GM21825 (cell line): ENCODE measurements around the gene VPS29.

Experiments used
- ATAC-seq: cut with Tn5 transposase; IDR thresholded peaks from one replicate; pipeline ENCODE4 v1.9.1; 2021; ENCODE audit warnings: mild to moderate bottlenecking, moderate library complexity; ENCODE audit not compliant: unreplicated experiment

The VPS29 gene

DNA sequence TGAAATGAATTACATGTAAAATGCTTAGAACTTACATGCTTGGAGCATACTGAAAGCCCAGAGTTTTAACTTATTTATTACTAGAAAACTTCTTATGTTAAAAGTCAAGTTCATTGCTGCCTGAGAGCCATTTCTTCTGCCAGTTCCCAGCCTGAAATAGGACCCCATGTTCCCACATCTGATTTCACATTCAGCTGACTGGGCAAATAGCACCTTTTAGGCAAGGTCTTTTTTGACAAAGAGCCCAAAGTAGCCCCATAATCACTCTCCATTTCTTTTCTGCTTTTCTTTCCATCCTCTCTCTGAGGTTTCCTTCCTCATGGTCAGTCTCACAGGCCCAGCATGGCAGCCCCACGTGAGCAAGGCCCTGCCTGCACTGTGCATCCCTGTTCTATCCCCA lies 50.6 kb downstream of the VPS29 start:
- no peak for ATAC-seq

- peak; percentile 95 for ATAC-seq
Measured at GRCh38 chr12:110449799-110450497, 52.0 kb downstream of the VPS29 start, which contains the start of gene ARPC3. ARPC3 (minus strand) TSS chr12:110450337; CDS start chr12:110450260, 77 bp downstream.

GRCh38 chr12:110444455-110444854 lies 57.5 kb downstream of the VPS29 start:
- no peak for ATAC-seq
